Right lung (tissue), 5 donors: ENCODE data around the gene KLHL6. TPM values are rescaled to one million over a fixed set of nuclear protein-coding genes. Genes with fewer than 3 reads are reported as not detected.
A peak's percentile ranks its signal among the peaks of the same experiment; 100 is the strongest.

Source experiments
- DNase-seq, 2 donors: peaks; one replicate each; pipeline ENCODE4 v3.0.0-alpha.2; 2013
- polyA plus RNA-seq, 5 donors: library from polyadenylated mRNA; unstranded; fragments of 120-200 nt; gene quantifications; one replicate each; pipeline versions ENCODE4 v1.2.1 to v1.2.3, GENCODE V29; 2013; ENCODE audit warnings: inconsistent platforms in 1 of 5, low replicate concordance in 1 of 5; ENCODE audit not compliant: insufficient read length in 5 of 5, insufficient read depth in 1 of 5

KLHL6 gene
- polyA plus RNA-seq, 5 donors = 1.5 to 2.3 (median 1.9) TPM

GRCh38 chr3:183506674-183507320 lies 48.7 kb downstream of the KLHL6 start:
- DNase-seq = no peak

GRCh38 chr3:183504597-183504996 lies 50.9 kb downstream of the KLHL6 start:
- DNase-seq = no peak

DNA sequence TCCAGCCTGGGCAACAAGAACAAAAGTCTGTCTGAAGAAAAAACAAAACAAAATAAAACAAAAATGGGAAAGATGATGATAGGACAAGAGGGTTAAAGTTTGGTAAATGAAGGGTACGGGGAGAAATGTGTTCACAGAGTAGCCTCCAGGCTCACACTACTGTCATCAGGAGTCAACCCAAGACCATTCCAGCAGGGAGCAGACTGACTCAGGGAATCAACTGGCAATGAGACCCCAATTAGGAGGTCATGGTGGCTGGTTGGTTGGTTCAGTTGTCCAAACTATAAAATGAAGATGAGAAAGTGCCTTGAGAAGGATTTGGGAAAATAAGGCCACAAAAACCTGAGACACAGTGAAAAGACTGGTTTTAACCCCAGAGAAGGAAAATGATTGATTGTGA lies 51.8 kb downstream of the KLHL6 start:
- no peak for DNase-seq

GRCh38 chr3:183502237-183503181 lies 53.0 kb downstream of the KLHL6 start:
- no peak for DNase-seq

DNA sequence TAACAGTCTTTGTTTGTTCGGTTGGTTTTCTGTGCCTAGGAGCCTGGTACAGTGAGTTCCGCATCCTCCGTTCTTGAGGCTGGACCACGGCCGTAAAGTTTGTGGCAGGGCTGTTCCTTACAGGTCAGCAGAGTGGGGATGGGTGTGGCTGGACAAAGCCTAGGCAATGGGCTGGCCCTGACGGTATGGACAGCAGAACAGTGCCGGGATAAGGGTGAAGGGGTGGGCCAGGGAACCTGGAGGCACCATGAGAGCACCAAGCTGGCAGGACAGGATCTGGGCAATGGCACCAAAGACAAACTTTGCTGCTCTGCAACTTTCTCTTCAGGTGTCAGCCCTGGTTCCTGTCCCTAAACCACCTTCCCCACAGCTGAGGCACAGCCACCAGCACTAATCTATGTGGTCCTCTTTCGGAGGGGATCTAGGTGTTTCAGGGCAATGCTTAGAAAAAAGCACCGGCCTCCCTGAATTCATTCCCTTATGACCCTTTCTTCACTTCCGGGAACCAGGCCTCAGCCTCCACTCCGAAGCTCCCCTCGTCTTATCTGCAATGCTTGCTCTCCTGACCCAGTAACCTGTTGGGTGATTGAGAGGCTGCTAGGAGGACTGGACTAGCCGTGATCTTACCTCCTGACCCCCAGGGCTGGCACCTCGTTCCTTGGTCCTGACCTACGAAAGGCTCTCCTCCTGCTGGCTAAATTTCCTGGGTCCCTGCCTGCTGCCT lies 54.4 kb downstream of the KLHL6 start:
- DNase-seq = no peak

GRCh38 chr3:183500319-183500718 lies 55.2 kb downstream of the KLHL6 start:
- DNase-seq = no peak

GRCh38 chr3:183498634-183499033 lies 56.9 kb downstream of the KLHL6 start:
- DNase-seq = no peak

- DNase-seq = no peak
These were observed 58.2 kb downstream of the KLHL6 start for GRCh38 chr3:183497313-183497712.

- no peak for DNase-seq
These were observed 59.2 kb downstream of the KLHL6 start for GRCh38 chr3:183496311-183496710.

DNA sequence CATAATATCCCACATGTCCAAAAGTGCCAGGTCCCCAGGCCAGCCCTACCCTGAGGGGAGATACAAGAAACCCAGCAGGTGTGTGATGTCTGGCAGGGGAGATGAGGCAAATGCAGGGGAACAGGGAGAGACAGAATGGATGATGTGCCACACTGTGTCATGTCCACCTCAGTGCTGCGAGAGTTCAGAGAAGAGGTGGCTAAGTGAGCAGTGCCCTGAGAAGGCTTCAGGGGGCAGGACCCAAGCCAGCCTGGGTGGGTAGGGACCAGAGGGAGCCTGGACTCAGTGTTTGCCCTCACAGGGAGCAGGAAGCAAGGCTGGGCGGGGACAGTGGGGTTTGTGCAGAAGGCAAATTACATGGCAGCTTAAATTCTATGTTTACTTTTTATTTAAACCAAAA lies 61.2 kb downstream of the KLHL6 start:
- no peak for DNase-seq

DNA sequence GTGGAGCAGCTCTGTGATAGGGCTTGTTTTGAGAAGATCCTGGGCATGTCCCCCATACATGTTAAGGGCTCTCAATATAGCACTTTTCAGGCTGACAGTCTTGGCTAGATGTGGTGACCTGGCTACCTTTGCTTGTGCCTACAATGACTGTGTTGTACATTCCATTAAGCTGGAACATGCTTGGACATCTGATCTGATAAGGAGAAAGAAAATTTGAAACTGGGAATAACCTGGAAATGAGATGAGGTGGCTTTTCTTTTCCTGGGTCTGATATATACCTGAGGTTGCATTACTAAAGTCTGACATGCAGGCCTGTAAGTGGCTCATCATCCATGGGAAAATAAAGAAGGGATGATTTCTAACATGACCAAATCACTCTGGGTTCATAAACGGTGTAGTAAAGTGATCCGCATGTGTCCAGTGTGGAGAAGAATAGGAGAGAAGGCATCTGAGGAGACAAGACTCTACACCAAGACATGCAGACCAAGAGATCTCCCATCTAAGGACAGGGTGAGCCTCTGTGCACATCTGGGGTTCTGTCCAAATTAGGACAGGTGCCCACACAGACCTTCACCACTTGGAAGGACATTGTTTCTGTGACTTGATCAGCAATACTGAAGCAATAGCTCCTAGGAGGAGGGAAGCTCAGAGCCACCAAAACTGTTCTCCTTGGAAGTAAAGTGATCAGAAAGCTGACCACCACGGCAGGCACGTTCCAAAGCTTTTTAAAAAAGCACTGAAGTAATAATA lies 62.0 kb downstream of the KLHL6 start:
- DNase-seq = no peak

DNA sequence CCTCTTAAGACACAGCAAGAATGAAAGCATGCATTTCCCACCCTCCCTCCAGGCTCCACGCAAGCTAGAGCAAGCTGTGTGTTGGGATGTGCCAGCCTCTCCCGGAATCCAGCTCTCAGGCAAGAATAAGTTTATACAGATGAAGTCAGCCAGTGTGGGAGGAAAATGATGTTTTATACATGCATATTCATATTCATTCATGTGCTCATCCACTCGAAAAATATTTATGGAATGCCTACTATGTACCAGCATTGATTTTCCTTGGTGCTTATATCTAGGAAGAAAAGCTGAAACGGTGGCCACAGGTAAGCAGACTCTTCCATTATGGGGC lies 62.7 kb downstream of the KLHL6 start:
- no peak for DNase-seq

- no peak for DNase-seq
These were observed 63.3 kb downstream of the KLHL6 start for GRCh38 chr3:183491923-183492848.

DNA sequence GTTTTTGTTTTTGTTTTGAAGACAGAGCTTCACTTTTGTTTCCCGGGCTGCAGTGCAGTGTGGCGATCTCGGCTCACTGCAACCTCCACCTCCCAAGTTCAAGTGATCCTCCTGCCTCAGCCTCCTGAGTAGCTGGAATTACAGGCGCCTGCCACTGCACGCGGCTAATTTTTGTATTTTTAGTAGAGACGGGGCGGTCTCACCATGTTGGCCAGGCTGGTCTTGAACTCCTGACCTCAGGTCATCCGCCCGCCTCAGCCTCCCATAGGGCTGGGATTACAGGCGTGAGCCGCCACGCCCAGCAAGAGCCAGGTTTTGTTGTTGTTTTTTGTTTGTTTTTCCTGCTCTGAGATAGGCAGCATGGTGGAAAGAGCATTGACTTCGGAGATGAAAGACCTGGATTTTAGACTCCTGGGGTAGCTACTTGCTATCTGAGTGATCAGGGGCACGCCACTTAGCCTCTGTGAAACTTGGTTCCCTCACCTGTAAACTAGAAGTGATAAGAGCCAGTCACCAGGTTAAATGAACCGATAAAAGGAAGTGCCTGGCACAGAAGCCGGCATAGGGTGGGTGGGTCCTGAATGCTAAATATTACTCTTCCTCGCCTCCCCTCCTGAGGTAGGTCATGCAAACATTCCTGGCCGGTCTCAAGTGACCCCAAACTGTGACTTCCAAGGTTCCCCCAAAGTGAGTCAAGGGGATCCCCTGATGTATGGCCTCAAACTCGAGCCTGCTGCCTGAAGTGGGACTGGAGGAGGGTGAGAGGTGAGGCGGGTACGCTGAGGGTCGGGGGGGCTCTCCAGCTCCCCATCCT lies 64.2 kb downstream of the KLHL6 start:
- no peak for DNase-seq

DNA sequence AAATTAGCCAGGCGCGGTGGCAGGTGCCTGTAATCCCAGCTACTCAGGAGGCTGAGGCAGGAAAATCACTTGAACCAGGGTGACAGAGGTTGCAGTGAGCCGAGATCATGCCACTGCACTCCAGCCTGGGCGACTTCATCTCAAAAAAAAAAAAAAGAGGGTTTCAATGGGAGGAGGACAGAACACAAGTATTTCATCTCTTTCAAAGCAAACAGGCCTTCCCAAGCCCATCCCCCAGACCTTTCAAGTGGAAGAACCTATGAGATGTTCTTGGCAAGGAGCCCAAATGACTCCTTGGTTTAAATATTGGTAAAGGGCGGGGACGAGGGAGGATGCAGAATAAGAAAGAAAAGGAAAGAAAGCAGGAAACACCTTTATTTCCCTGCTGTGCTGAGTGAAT lies 64.9 kb downstream of the KLHL6 start:
- peak; percentile 42 to 61 for DNase-seq

DNA sequence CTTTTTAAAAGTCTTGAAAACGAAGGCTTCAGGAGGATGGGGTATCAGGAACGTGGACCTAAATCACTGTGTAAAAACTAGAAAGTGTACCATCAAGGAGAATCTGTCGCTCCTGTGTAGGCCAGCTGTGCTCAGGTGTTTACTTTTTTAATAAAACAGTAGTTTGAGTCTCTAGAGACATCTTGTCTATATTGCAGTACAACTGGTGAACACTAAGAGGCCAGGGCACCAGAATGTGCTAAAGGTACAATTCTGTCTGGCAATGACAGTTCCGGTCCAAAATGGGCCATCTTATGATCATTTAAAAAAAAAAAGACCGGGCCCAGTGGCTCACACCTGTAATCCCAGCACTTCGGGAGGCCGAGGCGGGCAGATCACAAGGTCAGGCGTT lies 65.3 kb downstream of the KLHL6 start:
- no peak for DNase-seq

- DNase-seq = no peak
These were observed 65.9 kb downstream of the KLHL6 start for GRCh38 chr3:183489455-183490210.

DNA sequence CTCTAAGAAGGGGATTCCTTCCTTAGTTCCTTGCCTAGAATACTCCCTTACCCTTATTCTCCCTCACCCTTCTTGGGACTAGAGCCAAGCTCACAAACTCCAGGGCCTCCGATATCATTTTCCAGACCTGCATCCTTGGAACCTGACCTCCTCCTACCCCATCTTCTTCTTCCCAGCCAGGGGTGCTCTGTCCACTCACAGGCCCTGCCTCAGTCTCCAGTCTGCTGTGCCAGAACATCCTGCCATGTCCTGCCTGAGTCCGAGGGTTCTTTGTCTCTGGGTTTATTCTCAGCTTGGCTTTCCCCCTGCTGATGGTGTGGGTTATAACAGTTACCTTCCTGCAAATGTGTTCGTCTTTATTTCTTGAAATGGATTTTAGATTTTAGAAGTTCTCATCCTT lies 67.2 kb downstream of the KLHL6 start:
- no peak for DNase-seq

GRCh38 chr3:183487896-183488295 lies 67.6 kb downstream of the KLHL6 start:
- DNase-seq = no peak
